SK-N-SH (cell line): ENCODE measurements around the gene OR4D1. TPM values are rescaled to one million over a fixed set of nuclear protein-coding genes. Genes with fewer than 3 reads are reported as not detected.
"Not testable (repeated sequence)": the region's sequence is repeated elsewhere in the genome, so short reads cannot be mapped to it uniquely, and the experiment has no call there.

ENCODE experiments used
- CTCF ChIA-PET: fragments of 300-600, 350-600 bp; formaldehyde crosslinking; extraction: SDS; loops from one replicate; lab custom pipeline; 2021; lab: Yijun Ruan, JAX
- POLR2A ChIA-PET: fragments of 350-600 bp; sonication (Branson Sonifier 250); formaldehyde crosslinking; extraction: SDS; loops from one replicate; lab custom pipeline; 2020; ENCODE audit warnings: antibody characterized with exemption, inconsistent platforms; lab: Yijun Ruan, JAX
- DNase-seq: peaks from one replicate; pipeline ENCODE4 v3.0.0; 2012
- H2AFZ ChIP-seq: fragments of 200-600 bp; sonication (generic); 2 replicates; pipeline ENCODE4 v1.8.1; 2016; ENCODE audit warnings: antibody characterized with exemption, mild to moderate bottlenecking, low read depth
- H3F3A ChIP-seq: fragments of 200-600 bp; sonication (generic); replicated peaks from 2 replicates; pipeline ENCODE3; 2016; ENCODE audit warnings: antibody characterized with exemption, mild to moderate bottlenecking; ENCODE audit not compliant: insufficient read depth
- H3K27ac ChIP-seq, 2 experiments: fragments of 200-500 bp in 1 of 2; fragments of 200-600 bp in 1 of 2; sonication (Bioruptor generic) in 1 of 2; sonication (generic), shearing (Covaris generic) in 1 of 2; 2 replicates each; pipeline versions ENCODE4 v1.5.1 to v1.6.1; 2014 to 2016; ENCODE audit warnings: low read depth in 2 of 2, inconsistent platforms in 1 of 2, low read length in 1 of 2, mild to moderate bottlenecking in 1 of 2, mixed read lengths in 1 of 2
- H3K27me3 ChIP-seq: fragments of 200-600 bp; sonication (generic), shearing (Covaris generic); 2 replicates; pipeline ENCODE4 v1.6.1; 2016; ENCODE audit warnings: mixed run types; ENCODE audit not compliant: insufficient read depth
- H3K36me3 ChIP-seq, 2 experiments: fragments of 200-500 bp in 1 of 2; fragments of 200-600 bp in 1 of 2; sonication (Bioruptor generic) in 1 of 2; sonication (generic) in 1 of 2; replicated peaks in 1 of 2; 2 replicates each; pipeline versions ENCODE3 to v1.5.1; 2014 to 2016; ENCODE audit warnings: low read length in 1 of 2, mild to moderate bottlenecking in 1 of 2; ENCODE audit not compliant: insufficient read depth in 2 of 2, control insufficient read depth in 1 of 2
- H3K4me1 ChIP-seq, 2 experiments: fragments of 200-500 bp in 1 of 2; fragments of 200-600 bp in 1 of 2; sonication (Bioruptor generic) in 1 of 2; sonication (generic), shearing (Covaris generic) in 1 of 2; 2 replicates each; pipeline versions ENCODE4 v1.5.1 to v1.6.1; 2014 to 2016; ENCODE audit warnings: low read depth in 1 of 2, low read length in 1 of 2, mixed run types in 1 of 2; ENCODE audit not compliant: insufficient read depth in 2 of 2, control insufficient read depth in 1 of 2
- H3K4me2 ChIP-seq: fragments of 200-600 bp; sonication (generic), shearing (Covaris generic); 2 replicates; pipeline ENCODE4 v1.6.1; 2017; ENCODE audit warnings: mixed run types
- H3K4me3 ChIP-seq, 2 experiments: fragments of 200-500 bp in 1 of 2; fragments of 200-600 bp in 1 of 2; sonication (Bioruptor generic) in 1 of 2; sonication (generic), shearing (Covaris generic) in 1 of 2; 2 replicates each; pipeline versions ENCODE4 v1.5.1 to v1.8.1; 2014 to 2016; ENCODE audit warnings: low read depth in 2 of 2, inconsistent platforms in 1 of 2, low read length in 1 of 2, mild to moderate bottlenecking in 1 of 2, mixed read lengths in 1 of 2, moderate library complexity in 1 of 2
- H3K79me2 ChIP-seq: fragments of 200-600 bp; sonication (generic); 2 replicates; pipeline ENCODE4 v1.8.1; 2017; ENCODE audit warnings: mild to moderate bottlenecking; ENCODE audit not compliant: insufficient read depth
- H3K9ac ChIP-seq: fragments of 200-600 bp; sonication (generic); 2 replicates; pipeline ENCODE4 v1.6.1; 2017; ENCODE audit warnings: mixed run types
- H3K9me2 ChIP-seq: fragments of 200-600 bp; sonication (generic); 2 replicates; pipeline ENCODE4 v1.6.1; 2017; ENCODE audit warnings: mixed run types
- H3K9me3 ChIP-seq: fragments of 200-600 bp; sonication (generic); 2 replicates; pipeline ENCODE4 v1.6.1; 2017; ENCODE audit warnings: mixed run types, mild to moderate bottlenecking, moderate library complexity
- H4K20me1 ChIP-seq: fragments of 200-600 bp; sonication (generic); 2 replicates; pipeline ENCODE4 v1.6.1; 2017; ENCODE audit warnings: mild to moderate bottlenecking, mixed run types; ENCODE audit not compliant: insufficient read depth
- EP300 ChIP-seq, 2 experiments: IDR thresholded peaks; 2 replicates each; pipeline versions ENCODE4 v1.4.0 to v1.6.1; 2012; ENCODE audit warnings: borderline replicate concordance in 1 of 2, low read depth in 1 of 2, low read length in 1 of 2
- EZH2phosphoT487 ChIP-seq: fragments of 200-600 bp; sonication (generic); IDR thresholded peaks from 2 replicates; pipeline ENCODE4 v1.6.1; 2017; ENCODE audit warnings: low read depth, mixed run types, mild to moderate bottlenecking, antibody characterized with exemption, moderate library complexity, borderline replicate concordance
- JUND ChIP-seq: IDR thresholded peaks from 2 replicates; pipeline ENCODE4 v1.4.0; 2012
- SMC3 ChIP-seq: IDR thresholded peaks from 2 replicates; pipeline ENCODE4 v1.6.1; 2012; ENCODE audit warnings: low read depth, low read length, improper control_type of control experiment
- TEAD4 ChIP-seq: IDR thresholded peaks from 2 replicates; pipeline ENCODE4 v1.4.0; 2012; ENCODE audit warnings: mild to moderate bottlenecking, borderline replicate concordance; ENCODE audit not compliant: insufficient read depth
- polyA plus RNA-seq, 3 experiments: library from polyadenylated mRNA; depleted of rRNA; stranded (reverse); fragments of >200 nt; gene quantifications; 2 replicates each; pipeline ENCODE4 v1.2.3, GENCODE V29; 2012
- TF ChIP-seq, protein P1 (sequence below): IDR thresholded peaks from 2 replicates; pipeline ENCODE4 v1.4.0; 2012; ENCODE audit warnings: low read depth, borderline replicate concordance
- TF ChIP-seq, protein P2 (sequence below): IDR thresholded peaks from 2 replicates; pipeline ENCODE4 v1.4.0; 2012; ENCODE audit warnings: low read depth, borderline replicate concordance
- TF ChIP-seq, protein P3 (sequence below): IDR thresholded peaks from 2 replicates; pipeline ENCODE4 v1.4.0; 2012; ENCODE audit warnings: low read depth
- TF ChIP-seq, protein P4 (sequence below): IDR thresholded peaks from 2 replicates; pipeline ENCODE4 v1.6.1; 2012; ENCODE audit warnings: mild to moderate bottlenecking, low read depth, low read length, moderate library complexity
- TF ChIP-seq, protein P5 (sequence below): IDR thresholded peaks from 2 replicates; pipeline ENCODE4; 2012

Gene OR4D1
- polyA plus RNA-seq, 1 of the 3 experiments (the other 2 are of a cell fraction), result not detected

DNA sequence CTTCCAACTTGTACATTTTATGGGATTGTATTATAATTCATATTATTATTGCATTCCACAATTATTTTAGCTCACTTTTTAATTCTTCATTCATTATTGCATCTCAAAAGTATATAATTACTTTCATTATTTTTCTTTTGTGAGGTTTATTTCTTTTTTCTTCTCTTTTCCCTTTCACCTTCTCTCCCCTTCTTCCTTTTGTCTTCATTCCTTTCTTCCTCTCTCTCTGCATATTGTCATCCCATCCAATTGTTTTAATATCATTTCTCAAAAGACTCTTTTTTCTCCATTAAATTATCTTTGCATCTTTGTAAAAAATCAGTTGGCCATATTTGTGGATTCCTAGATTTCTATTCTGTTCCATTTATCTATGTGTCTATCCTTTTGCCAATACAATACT is 47.7 kb upstream of the OR4D1 start:
- no peaks in the 10 kb centered on the region for H3K9me2 ChIP-seq
- no peaks in the 10 kb centered on the region for H4K20me1 ChIP-seq
- no peak overlapping the region for H3K4me3 ChIP-seq
- peaks cover 14% of the 10 kb centered on the region for H3F3A ChIP-seq
- no peak for DNase-seq
- H3K27me3 ChIP-seq, result no peaks in the 10 kb centered on the region
- ChIA-PET POLR2A (no interaction called here), CTCF (interaction anchor here (0.7 to 3.8 kb wide), 6 partner anchors 12 to 1003 kb away, joined by 3 to 28 read pairs (median 4); no protein-coding TSS in a partner anchor)
- no peak overlapping the region for H3K27ac ChIP-seq
- no peak overlapping the region for H3K9ac ChIP-seq
- H2AFZ ChIP-seq, result no peak overlapping the region
- H3K79me2 ChIP-seq, result no peaks in the 10 kb centered on the region
- no peaks in the 10 kb centered on the region for H3K9me3 ChIP-seq
- H3K4me1 ChIP-seq, result no peaks in the 10 kb centered on the region; a peak in 1 of 4 replicates
- no peak for TF ChIP-seq EZH2phosphoT487
- no peak for TF ChIP-seq EP300 (IDR thresholded peaks at IDR 0.05; ENCODE audit: borderline replicate concordance in 1 of 2, low read depth in 1 of 2, low read length in 1 of 2)
- no peak for TF ChIP-seq TEAD4
- no peak for TF ChIP-seq JUND
- TF ChIP-seq SMC3, result no peak
- TF ChIP-seq, protein P1, sequence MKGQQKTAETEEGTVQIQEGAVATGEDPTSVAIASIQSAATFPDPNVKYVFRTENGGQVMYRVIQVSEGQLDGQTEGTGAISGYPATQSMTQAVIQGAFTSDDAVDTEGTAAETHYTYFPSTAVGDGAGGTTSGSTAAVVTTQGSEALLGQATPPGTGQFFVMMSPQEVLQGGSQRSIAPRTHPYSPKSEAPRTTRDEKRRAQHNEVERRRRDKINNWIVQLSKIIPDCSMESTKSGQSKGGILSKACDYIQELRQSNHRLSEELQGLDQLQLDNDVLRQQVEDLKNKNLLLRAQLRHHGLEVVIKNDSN, result no peak
- TF ChIP-seq, protein P2, sequence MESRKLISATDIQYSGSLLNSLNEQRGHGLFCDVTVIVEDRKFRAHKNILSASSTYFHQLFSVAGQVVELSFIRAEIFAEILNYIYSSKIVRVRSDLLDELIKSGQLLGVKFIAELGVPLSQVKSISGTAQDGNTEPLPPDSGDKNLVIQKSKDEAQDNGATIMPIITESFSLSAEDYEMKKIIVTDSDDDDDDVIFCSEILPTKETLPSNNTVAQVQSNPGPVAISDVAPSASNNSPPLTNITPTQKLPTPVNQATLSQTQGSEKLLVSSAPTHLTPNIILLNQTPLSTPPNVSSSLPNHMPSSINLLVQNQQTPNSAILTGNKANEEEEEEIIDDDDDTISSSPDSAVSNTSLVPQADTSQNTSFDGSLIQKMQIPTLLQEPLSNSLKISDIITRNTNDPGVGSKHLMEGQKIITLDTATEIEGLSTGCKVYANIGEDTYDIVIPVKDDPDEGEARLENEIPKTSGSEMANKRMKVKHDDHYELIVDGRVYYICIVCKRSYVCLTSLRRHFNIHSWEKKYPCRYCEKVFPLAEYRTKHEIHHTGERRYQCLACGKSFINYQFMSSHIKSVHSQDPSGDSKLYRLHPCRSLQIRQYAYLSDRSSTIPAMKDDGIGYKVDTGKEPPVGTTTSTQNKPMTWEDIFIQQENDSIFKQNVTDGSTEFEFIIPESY, result no peak
- TF ChIP-seq, protein P3, sequence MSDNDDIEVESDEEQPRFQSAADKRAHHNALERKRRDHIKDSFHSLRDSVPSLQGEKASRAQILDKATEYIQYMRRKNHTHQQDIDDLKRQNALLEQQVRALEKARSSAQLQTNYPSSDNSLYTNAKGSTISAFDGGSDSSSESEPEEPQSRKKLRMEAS, result no peak
- TF ChIP-seq, protein P4, sequence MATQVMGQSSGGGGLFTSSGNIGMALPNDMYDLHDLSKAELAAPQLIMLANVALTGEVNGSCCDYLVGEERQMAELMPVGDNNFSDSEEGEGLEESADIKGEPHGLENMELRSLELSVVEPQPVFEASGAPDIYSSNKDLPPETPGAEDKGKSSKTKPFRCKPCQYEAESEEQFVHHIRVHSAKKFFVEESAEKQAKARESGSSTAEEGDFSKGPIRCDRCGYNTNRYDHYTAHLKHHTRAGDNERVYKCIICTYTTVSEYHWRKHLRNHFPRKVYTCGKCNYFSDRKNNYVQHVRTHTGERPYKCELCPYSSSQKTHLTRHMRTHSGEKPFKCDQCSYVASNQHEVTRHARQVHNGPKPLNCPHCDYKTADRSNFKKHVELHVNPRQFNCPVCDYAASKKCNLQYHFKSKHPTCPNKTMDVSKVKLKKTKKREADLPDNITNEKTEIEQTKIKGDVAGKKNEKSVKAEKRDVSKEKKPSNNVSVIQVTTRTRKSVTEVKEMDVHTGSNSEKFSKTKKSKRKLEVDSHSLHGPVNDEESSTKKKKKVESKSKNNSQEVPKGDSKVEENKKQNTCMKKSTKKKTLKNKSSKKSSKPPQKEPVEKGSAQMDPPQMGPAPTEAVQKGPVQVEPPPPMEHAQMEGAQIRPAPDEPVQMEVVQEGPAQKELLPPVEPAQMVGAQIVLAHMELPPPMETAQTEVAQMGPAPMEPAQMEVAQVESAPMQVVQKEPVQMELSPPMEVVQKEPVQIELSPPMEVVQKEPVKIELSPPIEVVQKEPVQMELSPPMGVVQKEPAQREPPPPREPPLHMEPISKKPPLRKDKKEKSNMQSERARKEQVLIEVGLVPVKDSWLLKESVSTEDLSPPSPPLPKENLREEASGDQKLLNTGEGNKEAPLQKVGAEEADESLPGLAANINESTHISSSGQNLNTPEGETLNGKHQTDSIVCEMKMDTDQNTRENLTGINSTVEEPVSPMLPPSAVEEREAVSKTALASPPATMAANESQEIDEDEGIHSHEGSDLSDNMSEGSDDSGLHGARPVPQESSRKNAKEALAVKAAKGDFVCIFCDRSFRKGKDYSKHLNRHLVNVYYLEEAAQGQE, result no peak
- TF ChIP-seq, protein P5, sequence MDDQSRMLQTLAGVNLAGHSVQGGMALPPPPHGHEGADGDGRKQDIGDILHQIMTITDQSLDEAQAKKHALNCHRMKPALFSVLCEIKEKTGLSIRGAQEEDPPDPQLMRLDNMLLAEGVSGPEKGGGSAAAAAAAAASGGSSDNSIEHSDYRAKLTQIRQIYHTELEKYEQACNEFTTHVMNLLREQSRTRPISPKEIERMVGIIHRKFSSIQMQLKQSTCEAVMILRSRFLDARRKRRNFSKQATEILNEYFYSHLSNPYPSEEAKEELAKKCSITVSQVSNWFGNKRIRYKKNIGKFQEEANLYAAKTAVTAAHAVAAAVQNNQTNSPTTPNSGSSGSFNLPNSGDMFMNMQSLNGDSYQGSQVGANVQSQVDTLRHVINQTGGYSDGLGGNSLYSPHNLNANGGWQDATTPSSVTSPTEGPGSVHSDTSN, result no peak
- TF ChIP-seq, all 33 proteins: peak for 0
- Histone ChIP-seq H3K4me2 (no peak overlapping the region), H3K36me3 (peaks cover 4 to 7% of the 10 kb centered on the region in 2 experiments)

DNA sequence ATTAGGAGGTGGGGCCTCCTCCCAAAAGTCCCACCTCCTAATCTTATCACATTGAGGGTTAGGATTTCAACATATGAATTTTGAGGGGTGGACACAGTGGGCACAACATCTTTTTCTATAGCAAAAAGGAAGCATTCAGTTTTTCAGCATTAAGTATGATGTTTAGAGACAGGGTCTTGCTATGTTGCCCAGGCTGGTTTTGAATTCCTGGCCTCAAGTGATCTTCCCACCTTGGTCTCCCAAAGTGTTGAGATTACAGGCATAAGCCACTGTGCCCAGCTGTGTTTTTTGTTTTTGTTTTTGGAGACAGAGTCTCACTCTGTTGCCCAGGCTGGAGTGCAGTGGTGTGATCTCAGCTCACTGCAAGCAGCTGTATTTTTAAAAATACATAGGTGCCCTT is 46.3 kb upstream of the OR4D1 start:
- DNase-seq, H3K27ac ChIP-seq, H3F3A ChIP-seq, H3K36me3 ChIP-seq, H3K9me2 ChIP-seq, H3K4me1 ChIP-seq, H3K9ac ChIP-seq, H3K27me3 ChIP-seq, H3K9me3 ChIP-seq, H4K20me1 ChIP-seq, H2AFZ ChIP-seq, H3K4me3 ChIP-seq, H3K4me2 ChIP-seq, H3K79me2 ChIP-seq: not testable (repeated sequence)
- POLR2A ChIA-PET, result interaction anchor here (0.5 kb wide), 1 partner anchor 29 kb away, joined by 3 read pairs; no protein-coding TSS in a partner anchor
- CTCF ChIA-PET, result interaction anchor here (0.7 to 3.8 kb wide), 6 partner anchors 11 to 244 kb away, joined by 3 to 28 read pairs (median 4); no protein-coding TSS in a partner anchor
